Subcutaneous adipose tissue (tissue), 4 donors: ENCODE results near the gene CEBPA. TPM values are rescaled to one million over a fixed set of nuclear protein-coding genes. Genes with fewer than 3 reads are reported as not detected.

Experiments
- CTCF ChIP-seq: fragments of 450-650 bp; IDR thresholded peaks from one replicate; pipeline ENCODE4 v1.5.1; 2016; ENCODE audit warnings: low read depth, mild to moderate bottlenecking, control low read depth, antibody characterized with exemption, moderate library complexity
- total RNA-seq, 4 donors: library from RNA; depleted of rRNA; stranded (reverse); fragments of >200 nt; gene quantifications; one replicate each; pipeline ENCODE4 v1.1.0, GENCODE V29; 2016

The CEBPA gene
- total RNA-seq, 4 donors from 2014 or later = 114 to 646 (median 258) TPM

DNA sequence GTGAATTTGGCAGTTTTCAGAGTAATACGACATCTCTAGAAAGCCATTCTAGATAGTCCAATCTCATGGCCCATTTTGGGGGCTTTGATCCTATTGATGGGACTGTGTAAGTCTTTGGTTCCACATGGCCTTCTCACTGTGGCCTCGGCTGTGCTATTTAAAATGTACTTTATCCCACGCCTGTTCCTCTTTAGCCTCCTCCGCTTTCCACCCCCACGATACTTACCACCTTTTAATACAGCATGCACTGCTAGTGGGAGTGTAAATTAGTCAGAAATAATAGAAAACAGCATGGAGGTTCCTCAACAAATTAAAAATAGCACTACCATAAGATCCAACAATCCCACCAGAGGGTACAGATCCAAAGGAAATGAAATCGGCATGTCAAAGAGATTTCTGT, 42.8 kb upstream of the CEBPA start:
- TF ChIP-seq CTCF = no peak

DNA sequence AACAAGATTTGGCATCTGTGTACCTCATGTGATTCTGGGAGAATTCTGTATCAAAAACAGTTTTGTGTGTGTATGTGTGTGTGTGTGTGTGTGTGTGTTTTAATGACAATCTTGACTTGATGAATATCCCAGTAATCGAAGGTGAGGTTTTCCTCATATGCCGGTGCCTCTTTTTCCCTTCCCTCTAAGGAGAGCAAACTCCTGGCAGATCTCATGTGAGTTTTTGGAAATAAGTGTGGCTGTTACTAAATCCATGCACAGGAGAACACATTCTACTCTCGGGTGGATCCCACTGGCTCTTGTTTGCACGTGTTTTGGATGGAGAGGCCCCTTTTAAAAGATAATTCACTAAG, 42.2 kb upstream of the CEBPA start:
- TF ChIP-seq CTCF = no peak

GRCh38 chr19:33343859-33344572, 41.7 kb upstream of the CEBPA start:
- no peak for TF ChIP-seq CTCF

DNA sequence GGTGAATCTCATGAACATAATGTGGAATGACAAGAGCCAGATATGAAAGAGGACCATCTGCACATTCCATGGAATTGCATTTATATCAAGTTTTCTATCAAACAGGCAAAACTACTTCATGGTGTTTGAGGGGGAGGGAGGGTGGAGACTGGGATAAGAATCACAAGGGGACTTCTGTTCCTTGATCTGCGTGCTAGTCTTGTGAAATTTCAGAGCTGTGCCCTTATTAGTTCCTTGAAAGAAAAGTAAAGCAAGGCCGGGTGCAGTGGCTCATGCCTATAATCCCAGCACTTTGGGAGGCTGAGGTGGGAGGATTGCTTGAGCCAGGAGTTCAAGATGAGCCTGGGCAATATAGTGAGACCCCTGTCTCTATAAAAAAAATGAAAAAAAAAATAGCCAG, 41.0 kb upstream of the CEBPA start:
- no peak for TF ChIP-seq CTCF

- no peak for TF ChIP-seq CTCF
Observed at GRCh38 chr19:33340991-33341390, 38.7 kb upstream of the CEBPA start.

DNA sequence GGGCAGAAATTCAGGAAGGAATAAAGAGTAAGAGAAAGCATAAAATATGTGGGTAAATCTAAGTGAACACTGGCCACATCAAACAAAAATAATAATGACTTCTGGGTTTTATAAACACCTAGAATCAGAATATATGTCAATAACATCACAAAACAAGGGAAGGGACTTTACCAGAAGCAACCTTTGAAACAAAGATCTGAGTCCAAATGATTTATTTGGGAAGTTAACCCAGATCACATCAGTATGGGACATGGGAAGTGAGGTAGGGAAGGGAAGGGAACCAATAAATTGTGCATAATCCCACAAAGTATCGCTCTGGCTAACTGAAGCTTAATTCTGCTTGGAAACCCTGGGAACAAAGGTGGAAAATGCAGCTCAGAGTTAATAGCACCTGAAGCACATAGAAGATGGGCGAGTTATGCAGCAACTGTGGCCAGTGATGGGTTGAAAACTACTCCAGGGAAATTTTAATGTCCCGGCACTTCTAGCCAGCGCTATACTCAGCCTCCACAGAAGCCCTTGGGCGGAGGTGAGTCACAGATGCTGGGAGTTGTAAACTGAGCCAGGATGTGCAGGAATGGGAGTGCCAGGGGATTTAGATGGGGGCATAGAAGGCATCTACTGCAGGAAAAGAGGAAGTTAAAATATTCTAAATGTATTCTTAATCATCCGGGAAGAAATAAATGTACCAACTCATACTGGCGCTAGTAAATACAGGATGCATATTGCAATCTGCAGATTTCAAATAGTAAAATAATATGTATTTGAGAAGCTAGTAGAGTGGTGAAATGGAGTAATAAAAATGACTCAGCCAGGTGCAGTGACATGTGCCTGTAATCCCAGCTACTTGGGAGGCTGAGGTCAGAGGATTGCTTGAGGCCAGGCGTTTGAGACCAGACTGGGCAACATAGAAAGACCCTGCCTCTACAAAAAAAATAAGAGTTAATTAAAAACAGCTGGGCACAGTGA, 37.0 kb upstream of the CEBPA start:
- TF ChIP-seq CTCF = no peak

DNA sequence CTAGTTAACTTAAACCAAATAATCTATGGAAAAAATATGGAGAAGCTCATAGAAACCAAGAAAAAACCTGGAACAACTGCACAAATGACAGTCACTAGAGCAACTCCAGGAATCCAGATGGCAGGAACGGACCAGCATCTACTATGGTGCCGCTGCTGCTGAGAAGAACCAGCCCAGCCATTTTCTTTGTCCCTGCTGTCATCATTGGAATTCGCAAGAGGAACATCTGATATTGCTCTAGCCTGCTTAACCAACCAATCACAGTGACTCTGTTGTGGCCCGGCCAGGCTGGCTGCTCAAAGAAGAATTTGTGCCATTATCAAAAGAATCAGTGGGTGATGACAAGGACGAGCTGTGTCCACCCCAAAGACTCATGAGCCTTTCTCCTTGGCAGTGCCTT, 33.1 kb upstream of the CEBPA start:
- TF ChIP-seq CTCF = no peak
